Fibroblast of lung (primary cell): ENCODE measurements around the gene PPP1R16B. TPM values are rescaled to one million over a fixed set of nuclear protein-coding genes. Genes with fewer than 3 reads are reported as not detected.

Experiments used
- DNase-seq, 2 donors: peaks; one replicate each; pipeline versions ENCODE4 v3.0.0 to v3.0.0-alpha.2; 2010; ENCODE audit warnings: low read depth in 2 of 2
- H2AFZ ChIP-seq: 2 replicates; pipeline ENCODE4 v1.5.1; 2012; ENCODE audit warnings: low read length, control low read depth, inconsistent platforms
- H3K27ac ChIP-seq: 2 replicates; pipeline ENCODE4 v1.5.1; 2011; ENCODE audit warnings: low read length, control low read depth; ENCODE audit not compliant: insufficient read depth
- H3K27me3 ChIP-seq: 2 replicates; pipeline ENCODE4 v1.5.1; 2011; ENCODE audit warnings: mild to moderate bottlenecking, low read length; ENCODE audit not compliant: control insufficient read depth, insufficient read depth
- H3K36me3 ChIP-seq: 2 replicates; pipeline ENCODE4 v1.5.1; 2011; ENCODE audit warnings: low read length; ENCODE audit not compliant: control insufficient read depth, insufficient read depth
- H3K4me1 ChIP-seq: 2 replicates; pipeline ENCODE4 v1.5.1; 2011; ENCODE audit warnings: low read length; ENCODE audit not compliant: control insufficient read depth, insufficient read depth; ENCODE audit errors: extremely low read depth
- H3K4me2 ChIP-seq: 2 replicates; pipeline ENCODE4 v1.5.1; 2011; ENCODE audit warnings: low read length, control low read depth; ENCODE audit not compliant: insufficient read depth; ENCODE audit errors: extremely low read depth
- H3K4me3 ChIP-seq, 4 experiments: fragments of 200-600 bp in 1 of 4; sonication (generic) in 1 of 4; replicated peaks in 1 of 4; 2 replicates each; pipeline ENCODE4 v1.5.1; 2011 to 2016; ENCODE audit warnings: low read length in 4 of 4, low read depth in 3 of 4, mild to moderate bottlenecking in 3 of 4, control low read depth in 2 of 4, inconsistent platforms in 1 of 4, mixed read lengths in 1 of 4; ENCODE audit not compliant: insufficient read depth in 1 of 4; ENCODE audit errors: control extremely low read depth in 1 of 4
- H3K79me2 ChIP-seq: 2 replicates; pipeline ENCODE4 v1.5.1; 2012; ENCODE audit warnings: mild to moderate bottlenecking, low read length, inconsistent platforms; ENCODE audit not compliant: control insufficient read depth, insufficient read depth
- H3K9ac ChIP-seq: 2 replicates; pipeline ENCODE4 v1.5.1; 2011; ENCODE audit warnings: mild to moderate bottlenecking, low read length, control low read depth; ENCODE audit not compliant: insufficient read depth
- H3K9me3 ChIP-seq: 2 replicates; pipeline ENCODE4 v1.5.1; 2012; ENCODE audit warnings: low read depth, low read length; ENCODE audit not compliant: control insufficient read depth, insufficient read depth
- H4K20me1 ChIP-seq: 2 replicates; pipeline ENCODE4 v1.5.1; 2011; ENCODE audit warnings: low read length; ENCODE audit not compliant: control insufficient read depth, insufficient read depth; ENCODE audit errors: extremely low read depth
- EZH2 ChIP-seq: IDR thresholded peaks from 2 replicates; pipeline ENCODE4 v1.5.1; 2012; ENCODE audit warnings: low read length, control low read depth, mild to moderate bottlenecking; ENCODE audit errors: missing control alignments
- polyA plus RNA-seq, 2 donors: library from polyadenylated mRNA; depleted of rRNA in 1 of 2; stranded (reverse) in 1 of 2; unstranded in 1 of 2; fragments of >200 nt; gene quantifications; 2 replicates each; pipeline ENCODE4 v1.2.1, GENCODE V29; 2011 to 2012; ENCODE audit warnings: missing spikeins in 1 of 2
- total RNA-seq: library from RNA; depleted of rRNA; stranded (reverse); fragments of >200 nt; gene quantifications from 2 replicates; pipeline ENCODE4 v1.2.1, GENCODE V29; 2014
- TF ChIP-seq, protein P1 (sequence below), 2 donors: IDR thresholded peaks in 1 of 2; conservative IDR thresholded peaks in 1 of 2; 1 replicate in 1 of 2; 2 replicates in 1 of 2; pipeline ENCODE4 v1.5.1; 2011 to 2012; ENCODE audit warnings: low read length in 2 of 2, control low read depth in 1 of 2, inconsistent platforms in 1 of 2, low read depth in 1 of 2, mild to moderate bottlenecking in 1 of 2

PPP1R16B gene
- total and polyA plus RNA-seq, 2 donors (not counting 1 experiment from before 2014, with no cell fraction given): under 0.01 TPM; not detected in 1

DNA sequence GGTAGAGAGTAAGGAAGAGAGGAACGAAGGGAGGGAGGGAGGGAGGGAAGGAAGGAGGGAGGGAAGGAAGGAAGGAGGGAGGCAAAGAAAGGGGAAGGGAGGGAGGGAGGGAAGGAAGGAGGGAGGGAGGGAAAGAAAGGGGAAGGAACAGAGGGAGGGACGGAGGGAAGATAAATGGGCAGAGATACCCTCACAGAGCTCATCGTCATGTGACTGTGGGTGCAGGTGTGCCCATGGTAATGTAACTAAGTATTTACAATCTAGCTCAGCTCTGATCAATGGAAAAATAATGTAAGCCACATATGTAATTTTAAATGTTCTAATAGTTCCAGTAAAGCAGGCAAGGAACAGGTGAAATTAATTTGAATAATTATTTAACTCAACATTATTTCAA, 66.1 kb downstream of the PPP1R16B start:
- Histone ChIP-seq H3K27ac (no peak overlapping the region), H3K36me3 (no peaks in the 10 kb centered on the region), H3K4me2 (no peak overlapping the region)

DNA sequence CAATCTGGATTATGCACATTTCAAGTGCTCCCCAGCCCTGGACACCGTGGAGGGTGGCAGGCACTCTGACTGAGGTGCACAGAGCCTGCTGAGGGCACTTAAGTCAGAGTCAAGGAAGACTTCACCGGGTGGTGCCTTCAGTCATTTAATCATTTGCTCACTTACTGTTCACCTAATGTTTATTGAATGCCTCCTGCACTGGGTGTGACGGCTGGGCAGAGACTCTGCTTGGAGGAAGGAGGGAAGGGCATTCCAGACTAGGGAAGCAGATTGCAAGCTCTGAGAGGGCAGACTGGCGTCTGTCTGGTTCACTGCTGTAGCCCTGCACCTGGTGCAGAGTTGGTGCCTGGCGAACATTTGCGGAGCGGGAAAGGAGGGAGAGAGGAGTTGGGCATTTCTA, 66.5 kb downstream of the PPP1R16B start:
- no peak overlapping the region for H3K4me3 ChIP-seq
- no peak overlapping the region for H3K9ac ChIP-seq
- no peaks in the 10 kb centered on the region for H3K9me3 ChIP-seq
- no peaks in the 10 kb centered on the region for H3K4me1 ChIP-seq
- no peak overlapping the region for H3K27ac ChIP-seq
- TF ChIP-seq EZH2: no peak
- TF ChIP-seq, protein P1, sequence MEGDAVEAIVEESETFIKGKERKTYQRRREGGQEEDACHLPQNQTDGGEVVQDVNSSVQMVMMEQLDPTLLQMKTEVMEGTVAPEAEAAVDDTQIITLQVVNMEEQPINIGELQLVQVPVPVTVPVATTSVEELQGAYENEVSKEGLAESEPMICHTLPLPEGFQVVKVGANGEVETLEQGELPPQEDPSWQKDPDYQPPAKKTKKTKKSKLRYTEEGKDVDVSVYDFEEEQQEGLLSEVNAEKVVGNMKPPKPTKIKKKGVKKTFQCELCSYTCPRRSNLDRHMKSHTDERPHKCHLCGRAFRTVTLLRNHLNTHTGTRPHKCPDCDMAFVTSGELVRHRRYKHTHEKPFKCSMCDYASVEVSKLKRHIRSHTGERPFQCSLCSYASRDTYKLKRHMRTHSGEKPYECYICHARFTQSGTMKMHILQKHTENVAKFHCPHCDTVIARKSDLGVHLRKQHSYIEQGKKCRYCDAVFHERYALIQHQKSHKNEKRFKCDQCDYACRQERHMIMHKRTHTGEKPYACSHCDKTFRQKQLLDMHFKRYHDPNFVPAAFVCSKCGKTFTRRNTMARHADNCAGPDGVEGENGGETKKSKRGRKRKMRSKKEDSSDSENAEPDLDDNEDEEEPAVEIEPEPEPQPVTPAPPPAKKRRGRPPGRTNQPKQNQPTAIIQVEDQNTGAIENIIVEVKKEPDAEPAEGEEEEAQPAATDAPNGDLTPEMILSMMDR (conservative IDR thresholded peaks at IDR 0.05 in 1 of 2, IDR thresholded peaks at IDR 0.05 in 1 of 2; ENCODE audit: low read depth in 1 of 2, low read length in 2 of 2): no peak
- H3K27me3 ChIP-seq: no peaks in the 10 kb centered on the region
- no peak for DNase-seq
- no peak overlapping the region for H2AFZ ChIP-seq
- no peak overlapping the region for H3K4me2 ChIP-seq
- H4K20me1 ChIP-seq: no peaks in the 10 kb centered on the region
- H3K36me3 ChIP-seq: no peaks in the 10 kb centered on the region
- no peaks in the 10 kb centered on the region for H3K79me2 ChIP-seq

More for the DNA sequence above, 66.1 kb downstream of the PPP1R16B start:
- no peaks in the 10 kb centered on the region for H3K4me1 ChIP-seq
- no peak for DNase-seq
- no peaks in the 10 kb centered on the region for H3K79me2 ChIP-seq
- no peak overlapping the region for H2AFZ ChIP-seq
- H3K4me3 ChIP-seq: no peak overlapping the region
- H3K9me3 ChIP-seq: no peaks in the 10 kb centered on the region
- no peak overlapping the region for H3K9ac ChIP-seq
- H3K27me3 ChIP-seq: no peaks in the 10 kb centered on the region
- no peak for TF ChIP-seq EZH2
- TF ChIP-seq, protein P1 (conservative IDR thresholded peaks at IDR 0.05 in 1 of 2, IDR thresholded peaks at IDR 0.05 in 1 of 2; ENCODE audit: low read depth in 1 of 2, low read length in 2 of 2): no peak
- H4K20me1 ChIP-seq: no peaks in the 10 kb centered on the region

DNA sequence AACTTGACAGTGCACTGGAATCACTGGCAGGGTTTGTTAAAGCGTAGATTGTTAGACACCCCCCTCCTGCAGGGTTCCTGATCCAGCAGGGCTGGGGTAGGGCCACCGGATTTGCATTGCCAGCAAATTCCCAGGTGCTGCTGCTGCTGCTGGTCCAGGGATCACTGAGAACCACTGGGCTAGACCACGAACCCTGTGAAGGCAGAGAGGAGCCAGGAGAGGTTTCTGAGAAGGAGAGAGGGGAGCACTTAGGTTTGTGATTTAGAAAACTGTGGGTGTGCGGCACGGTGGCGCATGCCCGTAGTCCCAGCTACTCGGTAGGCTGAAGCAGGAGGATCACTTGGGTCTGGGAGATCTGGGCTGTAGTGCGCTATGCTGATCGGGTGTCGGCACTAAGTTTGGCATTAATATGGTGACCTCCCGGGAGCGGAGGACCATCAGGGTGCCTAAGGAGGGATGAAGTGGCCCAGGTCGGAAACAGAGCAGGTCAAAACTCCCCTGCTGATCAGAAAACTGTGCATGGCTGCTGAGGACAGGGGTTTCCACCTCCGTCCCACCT, 67.1 kb downstream of the PPP1R16B start:
- no peak overlapping the region for H3K9ac ChIP-seq
- no peaks in the 10 kb centered on the region for H4K20me1 ChIP-seq
- H3K27me3 ChIP-seq: no peaks in the 10 kb centered on the region
- TF ChIP-seq EZH2: no peak
- TF ChIP-seq, protein P1 (conservative IDR thresholded peaks at IDR 0.05 in 1 of 2, IDR thresholded peaks at IDR 0.05 in 1 of 2; ENCODE audit: low read depth in 1 of 2, low read length in 2 of 2): no peak
- H3K4me3 ChIP-seq: no peak overlapping the region
- no peak for DNase-seq
- no peak overlapping the region for H3K27ac ChIP-seq
- no peak overlapping the region for H3K4me2 ChIP-seq
- no peaks in the 10 kb centered on the region for H3K4me1 ChIP-seq
- no peaks in the 10 kb centered on the region for H3K9me3 ChIP-seq
- no peaks in the 10 kb centered on the region for H3K79me2 ChIP-seq
- no peaks in the 10 kb centered on the region for H3K36me3 ChIP-seq
- H2AFZ ChIP-seq: no peak overlapping the region
